GM20431 (cell line): Measurements from ENCODE around the gene RBFA.
"Not testable (repeated sequence)": the region's sequence is repeated elsewhere in the genome, so short reads cannot be mapped to it uniquely, and the experiment has no call there.

Experiments
- in situ Hi-C: fragments of 300-500 bp; cut with MseI, MboI; formaldehyde crosslinking; loops from one replicate; pipeline ENCODE4 v1.15.0; 2020; ENCODE audit warnings: low sequenced_read_pairs; ENCODE audit not compliant: unreplicated experiment

Gene RBFA

GRCh38 chr18:80026363-80026762 is 7.9 kb upstream of the RBFA start:
- in situ Hi-C loops = no loop called here

DNA sequence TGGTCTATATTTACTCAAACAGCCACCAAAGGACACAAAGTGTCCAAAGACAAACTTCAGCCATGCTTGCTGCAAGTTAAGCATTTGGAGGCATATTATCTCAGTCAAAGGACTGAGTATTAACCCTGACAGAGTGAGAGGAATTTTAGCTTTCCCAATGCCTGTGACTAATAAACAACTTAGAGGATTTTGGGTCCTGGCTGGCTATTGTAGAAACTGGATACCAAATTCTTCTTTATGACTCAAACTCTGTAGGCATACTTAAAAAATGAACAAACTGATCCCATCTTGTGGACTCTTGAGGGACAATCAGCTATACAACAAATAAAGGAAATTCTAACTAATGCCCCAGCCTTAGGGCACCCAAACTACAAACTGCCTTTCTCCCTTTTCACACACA is 6.5 kb upstream of the RBFA start:
- in situ Hi-C loops = not testable (repeated sequence)

GRCh38 chr18:80029690-80030089 is 4.5 kb upstream of the RBFA start:
- in situ Hi-C loops = no loop called here

DNA sequence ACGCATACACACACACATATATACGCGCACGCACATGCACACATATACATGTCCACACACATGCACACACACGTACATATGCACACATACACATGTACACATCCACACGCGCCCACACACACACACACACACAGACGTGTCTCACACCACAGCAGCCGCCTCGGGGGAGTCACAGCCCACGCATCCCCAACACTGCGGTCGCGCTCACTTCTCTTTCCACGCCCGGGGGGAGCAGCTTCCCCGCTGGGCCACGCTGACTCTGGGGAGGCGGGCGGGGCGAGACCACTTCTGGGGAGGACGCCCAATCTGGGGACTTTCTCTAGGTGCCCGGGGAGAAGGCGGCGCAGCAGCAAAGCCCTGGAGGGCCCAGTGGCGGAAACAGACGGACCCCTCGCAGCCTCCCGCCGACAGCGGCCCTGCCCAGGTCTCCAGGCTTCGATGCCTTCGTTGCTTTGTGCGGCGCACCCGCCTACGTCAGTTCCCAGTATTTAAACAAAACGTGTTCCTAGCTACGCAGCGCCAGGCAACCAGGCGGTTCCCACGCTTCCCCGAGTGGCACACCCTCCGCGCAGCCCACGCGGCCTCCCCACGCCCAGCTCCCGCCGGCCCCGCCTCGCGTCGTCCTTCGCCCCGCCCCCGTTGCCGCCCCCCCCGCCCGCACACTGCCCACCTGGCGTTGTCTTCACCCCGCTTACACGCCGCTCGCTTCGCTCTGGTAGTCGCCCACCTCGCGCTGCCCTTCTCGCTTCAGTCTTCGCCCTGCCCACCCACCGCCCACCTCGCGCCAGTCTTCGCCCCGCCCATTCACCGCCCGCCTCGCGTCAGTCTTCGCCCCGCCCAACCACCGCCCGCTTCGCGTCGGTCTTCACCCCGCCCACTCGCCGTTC is 810 bp upstream of the RBFA start:
- in situ Hi-C loops = no loop called here

- in situ Hi-C loops = no loop called here
Measured at GRCh38 chr18:80034852-80035406, 695 bp downstream of the RBFA start.

- in situ Hi-C loops = no loop called here
Measured at GRCh38 chr18:80035997-80036396, 1.8 kb downstream of the RBFA start.

- in situ Hi-C loops = no loop called here
Measured at GRCh38 chr18:80037300-80037699, 3.1 kb downstream of the RBFA start.

DNA sequence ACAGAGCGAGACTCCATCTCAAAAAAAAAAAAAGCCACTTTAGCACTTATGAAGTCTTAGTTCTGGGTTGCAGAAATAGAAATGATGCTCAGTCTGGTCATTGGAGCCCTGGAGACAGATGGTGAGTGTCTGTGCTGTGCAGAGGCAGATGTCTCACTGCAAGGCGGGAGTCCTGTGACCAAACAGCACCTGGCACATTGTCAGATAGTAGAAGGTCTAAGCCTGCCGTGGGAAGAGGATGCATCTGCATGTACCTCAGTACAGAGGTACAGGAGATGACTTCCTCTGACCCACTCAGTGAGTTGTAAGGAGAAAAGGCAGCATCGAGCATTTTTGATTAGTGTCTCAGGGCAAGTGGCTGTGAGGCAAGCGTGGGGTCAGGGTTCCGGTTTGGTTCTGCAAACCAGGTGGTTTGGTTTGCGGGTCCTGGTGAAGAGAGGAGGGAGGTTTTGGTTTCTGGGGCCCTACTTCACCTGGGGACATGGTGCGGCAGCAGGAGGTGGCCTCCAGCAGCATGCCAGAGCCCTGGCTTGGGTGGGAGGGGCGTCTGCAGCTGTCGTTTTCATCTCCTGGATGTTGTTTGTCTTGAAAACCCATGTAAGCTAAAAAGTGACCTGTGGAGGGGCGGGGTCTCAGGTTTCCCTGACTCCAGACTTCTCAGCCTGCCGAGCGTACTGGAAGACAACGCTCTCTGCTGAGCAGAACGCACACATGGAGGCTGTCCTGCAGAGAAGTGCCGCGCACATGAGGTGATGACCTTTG is 3.8 kb downstream of the RBFA start:
- in situ Hi-C loops = no loop called here

DNA sequence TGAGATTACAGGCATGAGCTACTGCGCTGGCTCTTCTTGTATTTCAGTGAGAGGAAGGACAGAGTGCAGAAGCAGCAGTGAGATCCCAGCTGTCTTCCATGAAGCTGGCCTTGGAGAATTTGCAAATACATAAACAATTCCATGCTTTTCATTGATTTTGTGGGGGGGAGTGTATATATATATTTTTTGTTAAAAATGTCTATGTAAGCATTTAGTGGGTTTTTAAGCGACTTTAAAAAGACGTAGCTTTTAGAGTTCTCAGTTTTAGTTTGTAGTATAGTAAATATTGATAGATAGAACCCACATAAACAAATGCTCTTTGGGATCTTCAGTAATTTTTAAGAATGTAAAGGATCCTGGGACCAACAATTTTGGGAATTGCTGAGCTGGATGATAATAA is 6.3 kb downstream of the RBFA start:
- in situ Hi-C loops = no loop called here

- in situ Hi-C loops = no loop called here
Measured at GRCh38 chr18:80041424-80041823, 7.2 kb downstream of the RBFA start.

GRCh38 chr18:80042785-80043184 is 8.6 kb downstream of the RBFA start:
- in situ Hi-C loops = no loop called here

DNA sequence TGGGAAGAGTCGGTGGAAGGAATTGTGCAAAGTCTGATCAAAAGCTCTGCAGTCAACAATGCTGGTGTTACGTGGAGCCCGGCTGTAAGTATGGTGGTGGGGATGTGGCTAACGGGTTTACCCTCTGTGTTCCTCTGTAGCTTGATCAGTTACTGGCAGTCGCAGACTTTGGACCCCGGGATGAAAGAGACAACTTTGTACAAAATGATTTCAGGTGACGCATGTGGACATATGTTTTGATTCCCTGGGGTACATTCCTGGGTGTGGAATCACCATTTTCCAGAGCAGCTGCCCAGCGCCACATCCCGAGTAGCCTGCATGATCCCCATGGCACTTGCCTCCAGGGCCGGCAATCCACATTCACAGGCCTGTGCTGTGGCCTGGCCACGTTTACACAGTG is 9.8 kb downstream of the RBFA start:
- in situ Hi-C loops = no loop called here

DNA sequence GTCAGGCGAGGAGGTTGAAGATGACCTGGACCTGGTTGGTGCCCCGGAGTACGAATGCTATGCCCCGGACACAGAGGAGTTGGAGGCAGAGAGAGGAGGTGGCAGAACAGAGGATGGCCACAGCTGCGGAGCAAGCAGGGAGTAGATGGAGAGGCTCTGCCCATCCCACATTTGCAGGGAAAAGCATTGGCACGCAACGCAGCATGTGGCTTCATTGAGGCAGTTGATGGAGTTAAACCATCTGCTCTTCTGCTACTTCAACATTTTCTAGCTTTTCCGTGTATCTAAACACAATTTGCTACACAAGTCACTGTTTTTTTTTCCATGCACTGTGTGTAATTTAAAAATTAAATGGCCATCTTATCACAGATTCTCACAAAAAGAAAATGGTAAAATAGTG is 11.8 kb downstream of the RBFA start:
- in situ Hi-C loops = no loop called here

GRCh38 chr18:80046431-80046830 is 12.2 kb downstream of the RBFA start:
- in situ Hi-C loops = no loop called here

GRCh38 chr18:80046961-80047541 is 12.8 kb downstream of the RBFA start:
- in situ Hi-C loops = no loop called here

GRCh38 chr18:80050797-80051196 is 16.6 kb downstream of the RBFA start:
- in situ Hi-C loops = no loop called here

DNA sequence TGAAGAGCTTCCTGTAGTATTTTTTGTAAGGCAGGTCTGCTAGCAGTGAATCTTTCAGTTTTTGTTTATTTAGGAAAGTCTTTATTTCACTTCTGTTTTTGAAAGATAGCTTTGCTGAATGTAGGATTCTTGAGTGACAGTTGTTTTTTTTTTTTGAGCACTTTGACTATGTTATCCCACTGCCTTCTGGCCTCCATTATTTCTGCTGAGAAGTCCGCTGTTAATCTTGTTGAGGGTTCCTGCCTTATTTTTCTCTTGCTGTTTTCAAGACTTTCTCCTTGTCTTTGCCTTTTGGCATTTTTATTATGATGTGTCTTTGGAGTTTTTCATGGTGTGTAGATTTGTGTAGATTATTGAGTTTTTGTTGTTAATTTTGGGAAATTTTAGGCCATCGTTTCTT is 21.9 kb downstream of the RBFA start:
- in situ Hi-C loops = no loop called here

- in situ Hi-C loops = no loop called here
Measured at GRCh38 chr18:80059945-80060344, 25.7 kb downstream of the RBFA start.

- in situ Hi-C loops = no loop called here
Measured at GRCh38 chr18:80065705-80066104, 31.5 kb downstream of the RBFA start.

GRCh38 chr18:80067321-80067720 is 33.1 kb downstream of the RBFA start:
- in situ Hi-C loops = no loop called here

GRCh38 chr18:80067897-80068296 is 33.7 kb downstream of the RBFA start:
- in situ Hi-C loops = no loop called here
